UCSD-AML1 (cell line): Measurements from ENCODE around the gene WDR74.
"Not testable (repeated sequence)": the region's sequence is repeated elsewhere in the genome, so short reads cannot be mapped to it uniquely, and the experiment has no call there.

ENCODE experiments used
- DNase-seq: peaks from one replicate; lab custom pipeline; 2025; ENCODE audit not compliant: unreplicated experiment; lab: John Stamatoyannopoulos, UW

WDR74 gene

GRCh38 chr11:62842171-62842741 is 2.9 kb upstream of the WDR74 start:
- peak; percentile 42 for DNase-seq

DNA sequence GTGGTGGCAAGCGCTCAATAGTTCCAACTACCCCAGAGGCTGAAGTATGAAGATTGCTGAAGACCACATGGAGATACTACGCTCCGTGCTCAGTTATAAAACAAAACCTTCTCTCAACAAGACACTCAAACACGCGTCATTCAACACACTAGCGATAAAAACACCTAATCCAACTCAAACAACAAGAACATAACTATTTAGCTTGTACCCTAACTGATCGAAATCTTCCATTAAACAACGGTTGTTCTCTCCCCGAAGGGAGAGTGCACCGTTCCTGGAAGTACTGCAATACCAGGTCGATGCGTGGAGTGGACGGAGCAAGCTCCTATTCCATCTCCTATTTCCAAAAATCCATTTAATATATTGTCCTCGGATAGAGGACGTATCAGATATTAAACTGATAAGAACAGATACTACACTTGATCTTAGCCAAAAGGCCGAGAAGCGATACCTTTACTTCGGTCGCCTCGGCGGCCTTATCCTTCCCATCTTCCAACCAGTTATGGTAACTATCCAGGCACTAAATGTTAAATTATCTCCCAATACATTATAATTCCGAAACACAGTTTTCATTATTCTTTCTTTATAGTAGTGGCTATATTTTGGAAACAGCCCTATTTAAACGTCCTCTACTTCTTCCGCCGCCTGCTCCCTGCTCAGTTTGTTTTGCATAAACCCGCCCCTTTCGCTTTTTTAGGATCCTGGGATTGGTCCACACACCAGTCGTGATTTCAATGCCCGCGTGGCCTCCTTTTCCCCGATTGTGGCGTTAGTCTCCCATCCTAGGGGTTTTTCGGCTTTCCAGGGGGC is 2.2 kb upstream of the WDR74 start:
- DNase-seq: peak; percentile 79

- DNase-seq: peak; percentile 78
These were observed 1.5 kb upstream of the WDR74 start for GRCh38 chr11:62840721-62841360.

DNA sequence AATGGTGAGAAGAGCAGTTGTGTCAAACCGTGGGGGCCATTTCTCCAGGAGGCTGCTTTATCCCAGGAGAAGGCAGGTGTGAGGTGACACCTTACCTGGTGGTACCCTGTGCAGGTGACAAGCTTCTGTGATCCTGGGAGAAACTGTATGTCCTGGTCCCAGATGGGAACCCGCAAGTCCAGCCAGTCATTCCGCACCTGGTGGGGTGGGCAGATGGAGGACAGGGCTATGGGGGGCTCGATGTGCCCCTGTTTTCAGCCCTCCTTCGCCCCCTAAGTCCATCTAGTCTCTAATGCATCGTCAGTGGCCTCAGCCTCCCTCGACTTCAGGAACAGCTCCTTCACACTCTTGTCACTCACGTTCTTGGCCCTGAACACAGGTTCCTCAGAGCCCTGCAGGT is 4.1 kb downstream of the WDR74 start:
- no peak for DNase-seq

- no peak for DNase-seq
These were observed 6.8 kb downstream of the WDR74 start, which contains the start of gene TEX54 for GRCh38 chr11:62832336-62833234. TSS of gene TEX54 (minus strand) at chr11:62832841.

DNA sequence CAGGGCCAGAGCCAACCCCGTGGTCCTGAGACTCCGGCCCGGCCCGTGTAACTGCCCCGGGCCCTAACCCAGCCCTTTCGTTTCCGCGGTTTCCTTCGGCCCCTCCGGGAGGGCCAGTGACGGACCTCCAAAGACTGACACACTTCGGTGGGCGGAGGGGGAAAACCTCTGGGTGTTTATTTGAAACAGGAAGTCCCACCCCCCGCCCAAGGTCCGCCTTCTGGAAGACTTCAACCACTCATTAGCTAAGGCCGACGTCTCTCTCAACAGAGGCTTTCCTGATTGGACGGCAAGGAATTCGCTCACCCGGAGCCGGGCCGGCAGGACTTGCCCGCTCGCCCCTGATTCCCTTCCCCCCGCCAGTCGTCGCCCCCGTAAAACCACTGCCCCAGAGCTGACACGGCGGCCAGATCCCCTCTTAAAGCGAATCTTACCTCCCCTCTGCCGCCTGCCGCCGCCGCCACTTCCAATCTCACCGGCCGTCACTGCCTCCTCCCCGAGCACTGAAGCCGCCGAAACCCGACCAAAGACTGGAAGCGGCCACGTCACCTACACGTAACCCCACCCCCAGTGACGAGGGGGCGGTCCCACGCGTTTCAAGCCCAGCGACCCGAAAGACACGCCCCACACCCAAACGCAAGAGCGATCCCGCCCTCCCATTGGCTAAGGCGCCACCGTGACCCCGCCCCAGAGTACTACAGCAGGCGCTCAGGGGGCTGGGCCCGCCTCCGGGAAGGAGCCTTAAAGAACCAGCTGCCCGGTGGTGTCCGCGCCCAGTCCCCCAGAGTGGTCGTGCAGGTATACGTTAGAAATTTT is 7.7 kb downstream of the WDR74 start, which contains the start of gene STX5:
TSS of gene STX5 (minus strand) at position 532 of the 816 bp plus-strand sequence. CDS start 808 bp downstream, outside the sequence.
- DNase-seq: peak; percentile 98

- no peak for DNase-seq
These were observed 8.4 kb downstream of the WDR74 start for GRCh38 chr11:62830904-62831519.

DNA sequence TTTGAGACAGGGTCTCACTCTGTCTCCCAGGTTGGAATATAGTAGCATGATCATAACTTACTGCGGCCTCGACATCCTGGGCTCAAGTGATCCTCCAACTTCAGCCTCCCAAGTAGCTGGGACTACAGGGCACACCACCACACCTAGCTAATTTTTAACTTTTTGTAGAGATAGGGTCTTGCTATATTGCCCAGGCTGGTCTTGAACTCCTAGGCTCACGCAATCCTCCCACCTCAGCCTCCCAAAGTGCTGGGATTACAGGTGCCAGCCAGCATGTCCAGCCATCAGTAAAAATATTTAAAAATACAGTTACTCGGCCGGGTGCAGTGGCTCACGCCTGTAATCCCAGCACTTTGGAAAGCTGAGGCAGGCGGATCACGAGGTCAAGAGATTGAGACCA is 11.3 kb downstream of the WDR74 start:
- not testable (repeated sequence) for DNase-seq

- DNase-seq: no peak
These were observed 15.7 kb downstream of the WDR74 start for GRCh38 chr11:62823677-62824076.

DNA sequence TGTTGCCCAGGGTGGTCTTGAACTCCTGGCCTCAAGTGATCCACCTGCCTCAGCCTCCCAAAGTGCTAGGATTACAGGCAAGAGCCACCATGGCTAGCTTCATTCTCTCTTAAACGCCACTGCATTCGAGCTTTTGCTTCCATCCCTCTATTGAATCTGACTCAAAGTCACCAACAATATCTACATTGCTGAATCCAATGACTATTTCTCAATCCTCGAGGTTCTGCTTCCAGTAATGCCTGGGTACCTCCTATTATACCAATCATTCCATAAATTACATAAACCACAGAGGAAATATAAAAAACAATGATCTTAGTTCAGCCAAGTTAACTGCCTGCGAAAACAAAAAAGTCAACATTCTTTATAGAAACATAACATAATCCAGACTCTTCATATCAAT is 22.3 kb downstream of the WDR74 start:
- DNase-seq: no peak

- DNase-seq: no peak
These were observed 22.8 kb downstream of the WDR74 start for GRCh38 chr11:62816557-62816956.

DNA sequence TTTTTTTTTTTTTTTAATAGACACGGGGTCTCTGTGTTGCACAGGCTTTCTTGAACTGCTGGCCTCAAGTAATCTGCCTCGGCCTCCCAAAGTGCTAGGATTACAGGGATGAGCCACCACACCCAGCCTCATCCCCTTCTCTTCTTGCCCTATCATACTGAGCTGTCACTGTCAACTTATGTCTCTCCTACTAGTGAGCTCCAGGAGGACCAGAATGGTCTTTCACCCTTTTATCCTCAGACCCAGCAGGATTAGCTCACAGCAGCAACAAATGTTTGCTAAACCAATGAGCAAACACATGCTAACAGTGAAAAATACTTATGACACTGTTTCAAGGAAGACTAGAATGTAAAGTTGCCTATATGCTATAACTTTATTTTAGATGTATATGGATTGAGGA is 27.7 kb downstream of the WDR74 start:
- DNase-seq: no peak

DNA sequence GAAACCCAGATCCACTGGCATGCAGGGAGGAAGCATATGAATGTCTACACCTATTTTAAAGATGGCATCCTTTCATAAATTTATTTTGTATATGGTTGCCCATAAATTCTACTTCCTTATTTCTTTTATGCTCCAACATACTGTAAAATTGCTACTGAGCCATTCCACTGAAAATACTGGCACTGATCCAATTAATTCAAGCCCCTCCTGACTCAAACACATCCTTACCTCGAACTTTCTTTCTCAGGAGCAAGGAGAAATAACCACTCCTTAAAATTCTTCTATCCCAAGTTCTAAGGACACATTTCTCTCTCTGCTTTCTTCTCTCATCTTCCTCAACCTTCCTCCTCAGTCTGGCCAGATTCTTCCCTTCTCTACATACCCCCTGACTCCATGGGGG is 28.6 kb downstream of the WDR74 start:
- DNase-seq: no peak

GRCh38 chr11:62806611-62807121 is 32.7 kb downstream of the WDR74 start:
- DNase-seq: peak; percentile 59

DNA sequence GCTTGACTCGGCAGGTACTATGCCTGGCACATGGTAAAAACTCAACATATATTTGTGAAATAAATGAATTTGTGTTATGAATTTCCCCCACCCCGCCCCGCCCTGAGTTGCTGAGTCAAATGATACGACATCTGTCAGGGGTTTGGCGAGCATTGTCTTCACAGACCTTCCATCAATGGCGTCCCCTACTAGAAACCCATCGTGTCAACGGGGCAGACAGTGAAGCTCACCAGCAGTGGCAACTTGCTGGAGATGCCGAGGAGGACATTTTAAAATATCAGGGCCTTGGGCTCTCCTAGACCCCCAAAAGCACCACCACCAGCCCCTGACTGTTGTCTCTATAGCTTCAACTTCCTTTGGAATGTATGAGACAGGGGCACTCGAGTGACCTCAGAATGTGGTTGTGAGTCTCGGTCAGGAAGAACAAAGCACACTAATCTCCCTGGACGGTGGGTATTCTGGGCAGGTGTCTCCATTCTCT is 33.4 kb downstream of the WDR74 start:
- peak; percentile 34 for DNase-seq

- peak; percentile 96 for DNase-seq
These were observed 34.1 kb downstream of the WDR74 start, which contains the start of gene NXF1 for GRCh38 chr11:62805076-62805892. TSS of gene NXF1 (minus strand) at chr11:62805440. CDS start at chr11:62805356, 84 bp downstream.

DNA sequence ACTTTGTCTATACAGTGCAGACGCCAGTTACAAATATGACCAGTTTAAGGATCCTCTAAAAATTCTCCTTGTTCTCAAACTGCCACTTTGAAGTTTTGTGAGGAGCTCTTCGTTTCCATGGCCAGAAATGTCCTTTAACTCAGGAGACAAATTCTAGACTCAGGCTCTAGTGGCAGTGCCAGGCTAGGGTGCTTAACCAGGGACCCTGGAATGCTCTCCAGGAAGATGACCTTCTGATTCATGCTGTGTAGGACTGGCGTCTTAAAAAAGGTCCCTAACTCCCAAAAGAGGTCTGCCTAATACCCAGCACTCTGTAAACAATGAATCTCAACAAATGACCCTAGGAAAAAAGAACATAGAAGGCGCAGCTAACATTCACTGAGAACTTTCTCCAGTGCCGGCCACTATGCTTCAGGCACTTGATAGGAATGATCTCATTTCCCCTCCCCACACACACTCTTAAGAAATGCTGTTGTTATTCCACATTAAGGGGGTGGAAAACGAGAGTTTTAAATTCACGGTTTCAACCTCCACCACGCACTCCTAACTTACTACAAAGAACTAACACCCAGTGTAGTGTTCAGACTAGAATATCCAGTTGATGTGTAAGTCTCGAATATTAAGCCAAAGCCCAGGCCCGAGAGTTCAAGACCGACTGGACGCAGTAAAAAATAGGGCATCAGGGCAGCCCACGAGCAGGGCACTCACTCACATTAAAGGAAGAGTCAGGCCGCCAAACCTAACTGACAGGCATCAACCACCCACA is 34.9 kb downstream of the WDR74 start:
- DNase-seq: no peak

- no peak for DNase-seq
These were observed 38.3 kb downstream of the WDR74 start for GRCh38 chr11:62801071-62801470.
